Mucosa of rectum (tissue), 2 donors: ENCODE measurements around the gene PHACTR4.
"Not testable (repeated sequence)": the region's sequence is repeated elsewhere in the genome, so short reads cannot be mapped to it uniquely, and the experiment has no call there.

ENCODE experiments used
- H3K27ac ChIP-seq, 2 donors: one replicate each; pipeline ENCODE4 v1.7.0; 2013; ENCODE audit warnings: inconsistent platforms in 2 of 2, low read depth in 2 of 2, low read length in 2 of 2
- H3K27me3 ChIP-seq, 2 donors: one replicate each; pipeline ENCODE4 v1.7.0; 2013; ENCODE audit warnings: low read length in 2 of 2; ENCODE audit not compliant: control insufficient read depth in 2 of 2, insufficient read depth in 2 of 2
- H3K36me3 ChIP-seq, 2 donors: one replicate each; pipeline ENCODE4 v1.7.0; 2013; ENCODE audit warnings: low read length in 2 of 2; ENCODE audit not compliant: control insufficient read depth in 2 of 2, insufficient read depth in 2 of 2
- H3K4me1 ChIP-seq, 2 donors: one replicate each; pipeline ENCODE4 v1.7.0; 2013; ENCODE audit warnings: low read length in 2 of 2, mild to moderate bottlenecking in 1 of 2; ENCODE audit not compliant: control insufficient read depth in 2 of 2, insufficient read depth in 2 of 2
- H3K4me3 ChIP-seq, 2 donors: one replicate each; pipeline ENCODE4 v1.7.0; 2013; ENCODE audit warnings: low read length in 2 of 2
- H3K9ac ChIP-seq, 2 donors: one replicate each; pipeline ENCODE4 v1.7.0; 2013; ENCODE audit warnings: low read length in 2 of 2, low read depth in 1 of 2, mild to moderate bottlenecking in 1 of 2
- H3K9me3 ChIP-seq, 2 donors: one replicate each; pipeline ENCODE4 v1.7.0; 2013; ENCODE audit warnings: low read length in 2 of 2; ENCODE audit not compliant: control insufficient read depth in 2 of 2
- donor health status: healthy.
- donor health status: Normal muscosa, but diverticular disease.

PHACTR4 gene

GRCh38 chr1:28448094-28448611 is 78.6 kb downstream of the PHACTR4 start:
- not testable (repeated sequence) for H3K4me1 ChIP-seq, H3K27ac ChIP-seq, H3K27me3 ChIP-seq, H3K9ac ChIP-seq, H3K36me3 ChIP-seq, H3K9me3 ChIP-seq, H3K4me3 ChIP-seq

- H3K4me3 ChIP-seq = no peak overlapping the region
- no peak overlapping the region for H3K27ac ChIP-seq
- H3K27me3 ChIP-seq = no peaks in the 10 kb centered on the region
- peaks cover 0 to 2% of the 10 kb centered on the region in 2 donors for H3K4me1 ChIP-seq
- peaks cover 0 to 2% of the 10 kb centered on the region in 2 donors for H3K36me3 ChIP-seq
- no peaks in the 10 kb centered on the region for H3K9me3 ChIP-seq
- H3K9ac ChIP-seq = no peak overlapping the region
Measured at GRCh38 chr1:28449904-28450303, 80.4 kb downstream of the PHACTR4 start.

- Histone ChIP-seq H3K4me1 (peaks cover 0 to 2% of the 10 kb centered on the region in 2 donors), H3K9ac (no peak overlapping the region), H3K9me3 (no peaks in the 10 kb centered on the region), H3K27ac (no peak overlapping the region), H3K4me3 (no peak overlapping the region), H3K36me3 (peaks cover 0 to 3% of the 10 kb centered on the region in 2 donors), H3K27me3 (no peaks in the 10 kb centered on the region)
Measured at GRCh38 chr1:28450561-28450960, 81.0 kb downstream of the PHACTR4 start.

GRCh38 chr1:28451011-28451410 is 81.5 kb downstream of the PHACTR4 start:
- H3K4me3 ChIP-seq = no peak overlapping the region
- peaks cover 0 to 3% of the 10 kb centered on the region in 2 donors for H3K36me3 ChIP-seq
- H3K27ac ChIP-seq = no peak overlapping the region
- no peaks in the 10 kb centered on the region for H3K9me3 ChIP-seq
- no peaks in the 10 kb centered on the region for H3K27me3 ChIP-seq
- no peak overlapping the region for H3K9ac ChIP-seq
- peaks cover 0 to 2% of the 10 kb centered on the region in 2 donors for H3K4me1 ChIP-seq

- peaks cover 3 to 9% of the 10 kb centered on the region in 2 donors for H3K36me3 ChIP-seq
- H3K27ac ChIP-seq = no peak overlapping the region
- H3K9me3 ChIP-seq = no peaks in the 10 kb centered on the region
- H3K9ac ChIP-seq = no peak overlapping the region
- H3K4me1 ChIP-seq = no peaks in the 10 kb centered on the region
- no peaks in the 10 kb centered on the region for H3K27me3 ChIP-seq
- H3K4me3 ChIP-seq = no peak overlapping the region
Measured at GRCh38 chr1:28456078-28456477, 86.5 kb downstream of the PHACTR4 start.

- Histone ChIP-seq H3K27ac (no peak overlapping the region), H3K4me1 (no peaks in the 10 kb centered on the region), H3K27me3 (no peaks in the 10 kb centered on the region), H3K9me3 (no peaks in the 10 kb centered on the region), H3K4me3 (no peak overlapping the region), H3K9ac (no peak overlapping the region), H3K36me3 (peaks cover 7 to 13% of the 10 kb centered on the region in 2 donors)
Measured at GRCh38 chr1:28457678-28458077, 88.1 kb downstream of the PHACTR4 start.

- H3K27ac ChIP-seq = no peak overlapping the region
- H3K9me3 ChIP-seq = no peaks in the 10 kb centered on the region
- H3K9ac ChIP-seq = no peak overlapping the region
- H3K36me3 ChIP-seq = peaks cover 7 to 14% of the 10 kb centered on the region in 2 donors
- no peaks in the 10 kb centered on the region for H3K27me3 ChIP-seq
- H3K4me1 ChIP-seq = no peaks in the 10 kb centered on the region
- no peak overlapping the region for H3K4me3 ChIP-seq
Measured at GRCh38 chr1:28458237-28459228, 89.0 kb downstream of the PHACTR4 start.

GRCh38 chr1:28466226-28466778 is 96.8 kb downstream of the PHACTR4 start:
- Histone ChIP-seq H3K27ac (no peak overlapping the region), H3K9me3 (no peaks in the 10 kb centered on the region), H3K4me1 (no peaks in the 10 kb centered on the region), H3K9ac (no peak overlapping the region), H3K36me3 (peaks cover 19 to 30% of the 10 kb centered on the region in 2 donors), H3K27me3 (no peaks in the 10 kb centered on the region), H3K4me3 (no peak overlapping the region)

GRCh38 chr1:28470146-28470545 is 100.6 kb downstream of the PHACTR4 start:
- H3K9ac ChIP-seq = no peak overlapping the region

GRCh38 chr1:28479497-28479896 is 110.0 kb downstream of the PHACTR4 start:
- H3K27me3 ChIP-seq, H3K4me3 ChIP-seq, H3K27ac ChIP-seq, H3K4me1 ChIP-seq, H3K9ac ChIP-seq, H3K9me3 ChIP-seq: not testable (repeated sequence)
- peaks cover 21 to 40% of the 10 kb centered on the region in 2 donors for H3K36me3 ChIP-seq

More at GRCh38 chr1:28470146-28470545, 100.6 kb downstream of the PHACTR4 start:
- Histone ChIP-seq H3K27ac (no peak overlapping the region), H3K27me3 (no peaks in the 10 kb centered on the region), H3K4me3 (no peak overlapping the region), H3K9me3 (no peaks in the 10 kb centered on the region), H3K4me1 (no peaks in the 10 kb centered on the region), H3K36me3 (peaks cover 25 to 27% of the 10 kb centered on the region in 2 donors)
